GM12865 (cell line): ENCODE data around the gene TBC1D22A.

ENCODE experiments used
- DNase-seq: peaks from one replicate; pipeline ENCODE4 v3.0.0; 2010; ENCODE audit warnings: low read depth
- H3K4me3 ChIP-seq: 2 replicates; pipeline ENCODE4 v1.5.1; 2011; ENCODE audit warnings: mild to moderate bottlenecking, low read depth, low read length, control low read depth
- CTCF ChIP-seq: IDR thresholded peaks from 2 replicates; pipeline ENCODE4 v1.5.1; 2011; ENCODE audit warnings: low read length, control low read depth, low read depth, inconsistent platforms; ENCODE audit not compliant: insufficient read depth; ENCODE audit errors: missing control alignments

TBC1D22A gene

GRCh38 chr22:47061226-47061625, 298.8 kb downstream of the TBC1D22A start:
- no peak for TF ChIP-seq CTCF
- no peak overlapping the region for H3K4me3 ChIP-seq
- no peak for DNase-seq

- H3K4me3 ChIP-seq = no peak overlapping the region
- no peak for DNase-seq
- TF ChIP-seq CTCF = no peak
Measured at GRCh38 chr22:47062126-47062525, 299.7 kb downstream of the TBC1D22A start.

GRCh38 chr22:47063071-47063509, 300.6 kb downstream of the TBC1D22A start:
- TF ChIP-seq CTCF = no peak
- no peak for DNase-seq

GRCh38 chr22:47063606-47064005, 301.2 kb downstream of the TBC1D22A start:
- H3K4me3 ChIP-seq = no peak overlapping the region
- DNase-seq = no peak
- no peak for TF ChIP-seq CTCF

More at GRCh38 chr22:47063071-47063509, 300.6 kb downstream of the TBC1D22A start:
- no peak overlapping the region for H3K4me3 ChIP-seq

- TF ChIP-seq CTCF = no peak
- no peak for DNase-seq
- no peak overlapping the region for H3K4me3 ChIP-seq
Measured at GRCh38 chr22:47064016-47064415, 301.6 kb downstream of the TBC1D22A start.

GRCh38 chr22:47064416-47064815, 302.0 kb downstream of the TBC1D22A start:
- no peak overlapping the region for H3K4me3 ChIP-seq
- TF ChIP-seq CTCF = no peak
- no peak for DNase-seq

GRCh38 chr22:47065756-47066615, 303.5 kb downstream of the TBC1D22A start:
- no peak for DNase-seq
- no peak for TF ChIP-seq CTCF
- no peak overlapping the region for H3K4me3 ChIP-seq
